Measurements from ENCODE around the gene LMTK2. TPM values are rescaled to one million over a fixed set of nuclear protein-coding genes. Genes with fewer than 3 reads are reported as not detected.

The LMTK2 gene
- total RNA-seq, 2 experiments from 2014 or later, result 10.0 to 17.5 TPM

DNA sequence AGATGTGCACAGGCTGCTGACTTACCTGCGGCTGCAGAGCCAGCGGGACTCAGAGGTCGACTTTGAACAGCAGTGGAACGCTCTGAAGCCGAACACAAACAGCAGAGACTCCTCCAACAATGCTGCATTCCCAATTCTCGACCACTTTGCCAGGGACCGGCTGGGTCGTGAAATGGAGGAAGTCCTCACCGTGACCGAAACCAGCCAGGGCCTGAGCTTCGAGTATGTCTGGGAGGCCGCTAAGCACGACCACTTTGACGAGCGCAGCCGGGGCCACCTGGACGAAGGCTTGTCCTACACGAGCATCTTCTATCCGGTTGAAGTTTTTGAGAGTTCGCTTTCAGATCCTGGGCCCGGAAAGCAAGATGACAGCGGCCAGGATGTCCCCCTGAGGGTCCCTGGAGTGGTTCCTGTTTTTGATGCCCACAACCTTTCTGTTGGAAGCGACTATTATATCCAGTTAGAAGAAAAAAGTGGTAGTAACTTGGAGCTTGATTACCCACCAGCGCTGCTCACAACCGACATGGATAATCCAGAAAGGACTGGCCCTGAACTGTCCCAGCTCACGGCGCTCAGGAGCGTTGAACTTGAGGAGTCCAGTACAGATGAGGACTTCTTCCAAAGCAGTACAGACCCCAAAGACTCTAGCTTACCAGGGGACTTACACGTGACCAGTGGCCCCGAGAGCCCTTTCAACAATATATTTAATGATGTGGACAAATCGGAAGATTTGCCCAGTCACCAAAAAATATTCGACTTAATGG is 85.2 kb downstream of the LMTK2 start:
- ChIA-PET CTCF (ENCODE audit: unreplicated experiment) (interaction anchor here (0.6 kb wide), 1 partner anchor 36 kb away, joined by 3 read pairs; no protein-coding TSS in a partner anchor), POLR2A (interaction anchor here (0.6 to 1.6 kb wide), 2 partner anchors 12 to 59 kb away, joined by 3 to 5 read pairs; no protein-coding TSS in a partner anchor)
- H3K9me2 ChIP-seq (ENCODE audit: insufficient read depth, low read length), result no peaks in the 10 kb centered on the region
- no TSS peak for BruUV-seq (replicated peaks)
- TF ChIP-seq, protein P1, sequence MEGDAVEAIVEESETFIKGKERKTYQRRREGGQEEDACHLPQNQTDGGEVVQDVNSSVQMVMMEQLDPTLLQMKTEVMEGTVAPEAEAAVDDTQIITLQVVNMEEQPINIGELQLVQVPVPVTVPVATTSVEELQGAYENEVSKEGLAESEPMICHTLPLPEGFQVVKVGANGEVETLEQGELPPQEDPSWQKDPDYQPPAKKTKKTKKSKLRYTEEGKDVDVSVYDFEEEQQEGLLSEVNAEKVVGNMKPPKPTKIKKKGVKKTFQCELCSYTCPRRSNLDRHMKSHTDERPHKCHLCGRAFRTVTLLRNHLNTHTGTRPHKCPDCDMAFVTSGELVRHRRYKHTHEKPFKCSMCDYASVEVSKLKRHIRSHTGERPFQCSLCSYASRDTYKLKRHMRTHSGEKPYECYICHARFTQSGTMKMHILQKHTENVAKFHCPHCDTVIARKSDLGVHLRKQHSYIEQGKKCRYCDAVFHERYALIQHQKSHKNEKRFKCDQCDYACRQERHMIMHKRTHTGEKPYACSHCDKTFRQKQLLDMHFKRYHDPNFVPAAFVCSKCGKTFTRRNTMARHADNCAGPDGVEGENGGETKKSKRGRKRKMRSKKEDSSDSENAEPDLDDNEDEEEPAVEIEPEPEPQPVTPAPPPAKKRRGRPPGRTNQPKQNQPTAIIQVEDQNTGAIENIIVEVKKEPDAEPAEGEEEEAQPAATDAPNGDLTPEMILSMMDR (conservative IDR thresholded peaks at IDR 0.05; ENCODE audit: low read length), result no peak
- TF ChIP-seq EZH2phosphoT487 (IDR thresholded peaks at IDR 0.05; ENCODE audit: borderline replicate concordance, low read depth, low read length), result no peak
- no peak overlapping the region for H3K4me2 ChIP-seq (ENCODE audit: low read length)
- H2AFZ ChIP-seq (ENCODE audit: low read length), result no peak overlapping the region
- no peak overlapping the region for H3K4me3 ChIP-seq (ENCODE audit: low read depth, low read length, poor library complexity, severe bottlenecking)
- intact Hi-C loops (cut with micrococcal nuclease; ENCODE audit: unreplicated experiment), result no loop called here
- H3K27ac ChIP-seq (ENCODE audit: low read depth, low read length, poor library complexity, severe bottlenecking), result no peak overlapping the region
- H3K79me2 ChIP-seq (ENCODE audit: insufficient read depth, low read depth, low read length), result no peaks in the 10 kb centered on the region
- H3K9me3 ChIP-seq (ENCODE audit: low read length), result no peaks in the 10 kb centered on the region
- H4K20me1 ChIP-seq (ENCODE audit: insufficient read depth, low read length), result no peaks in the 10 kb centered on the region
- no peaks in the 10 kb centered on the region for H3K4me1 ChIP-seq (ENCODE audit: insufficient read depth, low read length, poor library complexity, severe bottlenecking)
- no peak for DNase-seq (ENCODE audit: low spot score)
- H3K36me3 ChIP-seq (ENCODE audit: insufficient read depth, low read length), result peaks cover 61% of the 10 kb centered on the region

DNA sequence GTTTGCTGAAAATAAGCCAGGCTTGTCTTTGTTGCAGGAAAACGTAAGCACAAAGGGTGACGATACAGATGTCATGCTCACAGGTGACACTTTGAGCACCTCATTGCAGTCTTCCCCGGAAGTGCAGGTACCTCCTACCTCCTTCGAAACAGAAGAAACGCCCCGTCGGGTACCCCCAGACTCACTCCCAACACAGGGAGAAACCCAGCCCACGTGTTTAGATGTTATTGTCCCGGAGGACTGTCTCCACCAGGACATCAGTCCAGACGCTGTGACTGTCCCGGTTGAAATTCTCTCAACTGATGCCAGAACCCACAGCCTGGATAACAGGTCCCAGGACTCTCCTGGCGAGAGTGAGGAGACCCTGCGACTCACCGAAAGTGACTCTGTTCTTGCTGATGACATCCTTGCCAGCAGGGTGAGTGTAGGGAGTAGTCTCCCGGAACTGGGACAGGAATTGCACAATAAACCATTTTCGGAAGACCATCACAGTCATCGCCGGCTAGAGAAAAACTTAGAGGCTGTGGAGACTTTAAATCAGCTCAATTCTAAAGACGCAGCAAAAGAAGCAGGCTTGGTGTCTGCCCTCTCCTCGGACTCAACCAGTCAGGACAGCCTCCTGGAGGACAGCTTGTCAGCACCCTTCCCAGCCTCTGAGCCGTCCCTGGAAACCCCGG is 86.3 kb downstream of the LMTK2 start:
- H3K79me2 ChIP-seq (ENCODE audit: insufficient read depth, low read depth, low read length), result no peaks in the 10 kb centered on the region
- H3K36me3 ChIP-seq (ENCODE audit: insufficient read depth, low read length), result peaks cover 58% of the 10 kb centered on the region
- no peak for DNase-seq (ENCODE audit: low spot score)
- no peaks in the 10 kb centered on the region for H4K20me1 ChIP-seq (ENCODE audit: insufficient read depth, low read length)
- H2AFZ ChIP-seq (ENCODE audit: low read length), result no peak overlapping the region
- ChIA-PET CTCF (ENCODE audit: unreplicated experiment) (interaction anchor here (0.6 kb wide), 1 partner anchor 37 kb away, joined by 3 read pairs; no protein-coding TSS in a partner anchor), POLR2A (interaction anchor here (1.6 kb wide), 1 partner anchor 11 kb away, joined by 3 read pairs; no protein-coding TSS in a partner anchor)
- H3K4me3 ChIP-seq (ENCODE audit: low read depth, low read length, poor library complexity, severe bottlenecking), result no peak overlapping the region
- H3K9me2 ChIP-seq (ENCODE audit: insufficient read depth, low read length), result no peaks in the 10 kb centered on the region
- TF ChIP-seq, protein P1 (conservative IDR thresholded peaks at IDR 0.05; ENCODE audit: low read length), result no peak
- TF ChIP-seq EZH2phosphoT487 (IDR thresholded peaks at IDR 0.05; ENCODE audit: borderline replicate concordance, low read depth, low read length), result no peak
- no peaks in the 10 kb centered on the region for H3K9me3 ChIP-seq (ENCODE audit: low read length)
- BruUV-seq (replicated peaks), result no TSS peak
- no peak overlapping the region for H3K4me2 ChIP-seq (ENCODE audit: low read length)
- intact Hi-C loops (cut with micrococcal nuclease; ENCODE audit: unreplicated experiment), result no loop called here
- H3K27ac ChIP-seq (ENCODE audit: low read depth, low read length, poor library complexity, severe bottlenecking), result no peak overlapping the region
- H3K4me1 ChIP-seq (ENCODE audit: insufficient read depth, low read length, poor library complexity, severe bottlenecking), result no peaks in the 10 kb centered on the region

All from OCI-LY7 (cell line).